ENCODE measurements around the gene RBMS3.

RBMS3 gene

GRCh38 chr3:29741231-29741630 is 460.4 kb downstream of the RBMS3 start:
- DNase-seq (ENCODE audit: low spot score): no peak

DNA sequence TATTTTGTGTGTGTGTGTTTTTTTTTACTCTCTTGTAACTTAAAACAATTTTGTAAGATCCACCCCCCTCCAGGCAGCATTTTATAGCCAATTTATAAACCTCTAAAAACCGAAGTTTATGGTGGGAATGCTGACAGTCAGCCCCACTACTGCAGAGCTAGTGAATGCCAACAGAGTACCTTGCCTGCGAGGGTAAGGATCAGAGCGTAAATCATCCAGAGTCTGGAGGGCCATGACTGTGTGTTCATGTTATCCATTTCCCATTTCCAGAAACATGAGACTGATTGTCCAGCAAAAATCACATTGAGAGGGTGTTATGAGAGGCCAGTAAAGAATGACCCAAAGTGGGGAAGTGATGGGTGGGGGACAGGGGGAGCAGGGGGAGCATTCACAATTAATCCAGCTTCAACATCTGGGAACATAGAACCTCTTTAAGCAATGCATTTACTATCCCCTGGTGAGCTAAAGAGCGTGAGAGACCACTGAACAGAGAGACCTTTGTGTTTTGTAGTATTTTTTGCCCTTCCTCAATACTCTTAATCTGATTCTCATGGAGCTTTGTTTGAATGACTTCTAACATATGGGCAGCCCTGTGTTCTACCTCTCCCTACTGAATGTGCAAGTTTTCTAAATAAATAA is 464.5 kb downstream of the RBMS3 start:
- no peak for DNase-seq (ENCODE audit: low spot score)

DNA sequence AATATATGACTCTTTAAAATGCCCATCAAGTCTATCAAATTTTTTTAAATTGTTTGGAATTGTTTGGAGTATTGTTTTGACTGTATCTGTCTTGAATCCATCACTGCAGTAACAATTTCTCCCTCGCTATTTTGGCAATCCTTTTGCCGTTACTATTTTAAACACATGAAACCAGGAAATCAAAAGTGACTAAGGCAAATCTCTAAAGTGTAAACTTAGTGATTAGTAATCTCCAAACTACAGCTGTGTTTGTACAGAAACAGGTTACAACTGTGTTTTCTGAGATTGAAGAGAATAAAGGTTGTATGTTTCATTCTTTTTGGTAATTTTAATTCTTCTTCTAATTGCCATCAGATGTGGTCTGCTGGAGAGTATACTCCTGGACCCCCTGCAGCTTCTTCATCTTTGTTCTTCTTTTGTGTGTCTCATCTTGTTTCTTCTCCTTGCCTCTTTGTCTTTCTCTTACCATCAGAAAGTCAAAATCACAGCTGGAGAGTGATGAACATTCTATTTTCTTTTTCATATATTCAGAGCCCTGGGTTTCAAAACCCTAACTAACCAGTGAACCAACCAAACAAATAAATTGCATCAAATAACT is 465.4 kb downstream of the RBMS3 start:
- no peak for DNase-seq (ENCODE audit: low spot score)

- DNase-seq (ENCODE audit: low spot score): no peak
These were observed 467.1 kb downstream of the RBMS3 start for GRCh38 chr3:29747991-29748390.

DNA sequence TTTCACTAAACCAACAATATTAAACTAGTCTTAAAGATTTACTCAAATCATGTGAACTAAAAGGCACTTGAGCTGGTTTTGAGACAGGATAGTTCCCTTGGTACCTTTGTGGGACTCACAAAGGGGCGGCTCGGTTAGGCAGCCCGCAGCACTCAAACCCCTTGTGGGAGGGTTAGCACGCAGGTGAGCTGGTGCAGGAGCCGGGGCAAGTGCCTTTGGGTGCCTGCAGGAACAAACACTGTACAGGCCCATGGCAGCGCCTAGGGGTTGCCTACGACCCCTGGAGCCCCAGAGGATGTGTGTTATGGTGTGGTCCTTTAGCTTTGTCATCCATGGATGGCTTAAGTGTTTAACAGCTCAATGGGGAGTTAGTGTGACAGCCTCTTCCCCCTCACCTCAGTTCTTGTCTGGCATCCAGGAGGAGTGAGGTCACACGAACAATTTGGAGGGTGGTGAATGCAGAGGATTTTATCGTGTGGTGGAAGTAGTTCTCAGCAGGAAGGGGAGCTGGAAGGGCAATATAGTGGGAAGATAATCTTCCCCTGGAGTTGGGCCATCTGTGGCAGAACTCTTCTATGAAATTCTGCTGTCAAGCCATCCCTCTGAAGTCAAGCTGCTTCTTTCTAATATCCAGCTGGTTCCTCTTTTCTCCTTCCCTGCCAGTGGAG is 470.9 kb downstream of the RBMS3 start:
- DNase-seq (ENCODE audit: low spot score): no peak

DNA sequence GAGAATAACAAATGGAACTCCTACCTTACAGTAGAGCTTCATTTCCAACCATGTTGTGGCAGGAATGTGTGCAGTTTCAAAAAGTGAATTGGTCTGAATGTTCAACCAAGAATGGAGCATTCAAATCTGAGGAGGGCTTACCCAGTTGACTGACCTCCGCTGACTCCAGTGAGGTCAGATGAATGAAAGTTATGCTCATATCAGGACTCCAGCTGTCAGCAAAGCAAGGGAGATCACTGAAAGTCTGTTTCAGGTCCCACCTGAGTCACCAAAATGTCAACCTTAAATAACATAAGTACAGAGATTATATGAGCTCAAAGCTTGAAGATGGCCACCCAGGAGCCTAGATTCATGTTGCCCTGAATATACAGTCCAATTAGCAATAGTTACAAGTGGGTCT is 473.5 kb downstream of the RBMS3 start:
- DNase-seq (ENCODE audit: low spot score): no peak

GRCh38 chr3:29755416-29755815 is 474.5 kb downstream of the RBMS3 start:
- no peak for DNase-seq (ENCODE audit: low spot score)

GRCh38 chr3:29757054-29757777 is 476.3 kb downstream of the RBMS3 start:
- no peak for DNase-seq (ENCODE audit: low spot score)

GRCh38 chr3:29758108-29758433 is 477.2 kb downstream of the RBMS3 start:
- DNase-seq (ENCODE audit: low spot score): no peak

GRCh38 chr3:29758434-29759322 is 477.8 kb downstream of the RBMS3 start:
- no peak for DNase-seq (ENCODE audit: low spot score)

DNA sequence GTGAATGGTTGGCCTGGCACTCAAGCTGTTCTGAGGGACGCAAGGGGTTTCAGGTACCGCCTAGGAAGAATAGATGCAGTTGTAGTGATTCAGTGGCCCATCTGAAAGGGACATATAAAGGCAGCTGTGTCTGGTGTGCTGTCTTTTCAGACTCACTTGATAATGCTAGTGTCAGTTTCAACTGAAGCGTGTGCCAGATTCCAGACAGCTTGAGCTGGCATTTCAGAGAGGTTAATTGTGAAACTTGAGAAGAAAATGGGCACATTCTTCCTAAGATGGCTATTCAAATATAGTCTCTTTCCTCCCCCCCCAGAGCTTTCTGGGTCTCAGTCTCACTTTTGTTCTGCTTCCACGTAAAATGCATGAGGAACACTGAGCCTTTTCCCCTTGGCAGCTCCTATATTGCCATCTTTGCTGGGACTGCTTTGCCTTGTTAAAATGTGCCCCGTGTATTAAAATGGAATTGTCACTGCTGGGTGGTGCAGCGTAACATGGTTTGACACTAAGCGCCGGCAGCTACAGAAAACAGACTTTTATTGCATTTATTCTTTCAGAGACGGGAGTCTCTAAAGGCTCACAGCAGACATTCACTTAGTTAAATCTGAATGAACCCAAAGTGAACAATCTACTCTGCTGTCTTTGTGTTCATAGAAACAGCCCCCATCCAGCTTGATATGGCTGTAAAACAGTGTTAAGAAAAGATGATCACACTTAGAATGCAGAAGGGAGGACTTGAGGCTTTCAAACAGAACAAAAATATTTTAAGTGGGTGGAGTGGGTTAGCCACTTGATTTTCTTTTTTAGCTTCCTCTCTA is 478.7 kb downstream of the RBMS3 start:
- no peak for DNase-seq (ENCODE audit: low spot score)

DNA sequence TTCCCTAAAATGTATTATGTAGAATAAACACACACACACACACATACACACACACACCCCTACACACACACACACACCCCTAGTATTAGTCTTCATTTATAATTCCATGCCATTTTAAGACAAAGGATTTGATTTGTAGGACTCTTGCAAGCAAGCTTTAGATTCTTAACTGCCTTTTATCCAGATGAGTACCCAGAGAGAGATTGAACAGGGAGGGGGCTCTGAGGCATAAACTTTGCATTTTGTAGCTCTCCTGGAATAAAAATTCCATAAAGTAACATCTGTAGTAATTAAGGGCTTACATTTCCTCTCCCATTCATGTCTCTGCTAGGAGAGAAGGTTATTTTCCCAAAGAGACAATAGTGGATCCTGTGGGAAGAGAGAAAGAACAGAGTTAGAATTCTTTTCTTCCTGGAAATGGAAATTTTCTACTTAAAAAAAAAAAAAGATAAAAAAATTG is 479.4 kb downstream of the RBMS3 start:
- no peak for DNase-seq (ENCODE audit: low spot score)

- DNase-seq (ENCODE audit: low spot score): no peak
These were observed 480.6 kb downstream of the RBMS3 start for GRCh38 chr3:29761517-29761916.

GRCh38 chr3:29763115-29763514 is 482.2 kb downstream of the RBMS3 start:
- no peak for DNase-seq (ENCODE audit: low spot score)

- no peak for DNase-seq (ENCODE audit: low spot score)
These were observed 483.2 kb downstream of the RBMS3 start for GRCh38 chr3:29764041-29764440.

DNA sequence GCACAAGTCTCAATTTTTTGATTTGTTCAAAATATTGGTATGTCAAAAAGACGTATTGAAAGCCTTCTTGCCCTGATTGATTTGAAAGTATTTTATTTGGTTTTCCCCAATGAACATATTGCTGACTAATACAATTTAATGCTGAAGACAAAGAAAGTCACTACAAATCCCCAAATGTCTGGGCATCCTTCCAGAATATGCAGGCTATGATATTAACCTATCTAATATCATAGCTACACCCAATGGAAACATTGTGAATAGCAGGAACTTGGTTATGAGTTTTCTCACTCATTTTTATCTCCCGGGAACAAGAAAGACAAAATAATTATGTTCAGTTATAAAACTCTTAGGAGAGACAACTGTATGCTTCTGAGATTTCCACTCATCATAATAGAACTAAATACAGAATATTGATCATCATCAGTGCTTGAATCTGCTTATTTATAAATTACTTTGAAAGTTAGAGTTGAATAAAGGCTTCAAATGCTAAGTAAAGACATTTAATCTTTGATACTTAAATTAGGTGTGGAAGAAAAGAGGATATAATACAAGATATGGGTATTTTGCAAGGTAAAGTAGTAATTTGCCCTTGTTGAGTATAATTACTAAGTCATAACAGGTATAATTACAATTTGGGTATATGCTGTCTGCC is 483.9 kb downstream of the RBMS3 start:
- DNase-seq (ENCODE audit: low spot score): no peak

- no peak for DNase-seq (ENCODE audit: low spot score)
These were observed 490.7 kb downstream of the RBMS3 start for GRCh38 chr3:29771602-29772001.

GRCh38 chr3:29772436-29772835 is 491.6 kb downstream of the RBMS3 start:
- no peak for DNase-seq (ENCODE audit: low spot score)

DNA sequence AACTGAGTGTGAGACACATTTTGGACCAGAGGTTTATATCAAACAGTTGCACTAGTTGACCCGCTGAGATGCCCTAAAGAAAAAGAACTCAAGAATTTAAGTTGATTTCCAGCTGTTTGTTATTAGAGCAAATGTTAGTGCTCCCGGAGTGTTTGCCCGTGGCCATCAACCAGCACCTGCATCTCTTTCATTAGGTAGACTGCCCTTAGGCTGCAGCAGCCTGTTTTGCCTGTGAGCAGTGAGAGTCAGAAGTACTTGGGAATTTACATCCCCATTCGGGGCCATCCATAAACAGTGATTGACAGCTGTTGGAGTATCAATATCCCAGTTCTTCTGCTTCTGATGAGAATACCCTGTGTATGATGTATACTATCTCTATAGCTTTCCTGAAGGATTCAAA is 492.6 kb downstream of the RBMS3 start:
- no peak for DNase-seq (ENCODE audit: low spot score)

GRCh38 chr3:29775340-29775739 is 494.5 kb downstream of the RBMS3 start:
- DNase-seq (ENCODE audit: low spot score): no peak

- no peak for DNase-seq (ENCODE audit: low spot score)
These were observed 497.0 kb downstream of the RBMS3 start for GRCh38 chr3:29777869-29778268.

Measured in germinal center (tissue), 1 donor.